HT-29 (cell line): ENCODE measurements around the gene PPP2R2D. TPM values are rescaled to one million over a fixed set of nuclear protein-coding genes. Genes with fewer than 3 reads are reported as not detected.
"Not testable (repeated sequence)": the region's sequence is repeated elsewhere in the genome, so short reads cannot be mapped to it uniquely, and the experiment has no call there.

ENCODE experiments used
- DNase-seq: peaks from one replicate; pipeline ENCODE4 v3.0.0-alpha.2; 2015; ENCODE audit warnings: low spot score
- total RNA-seq: library from RNA; depleted of rRNA; stranded (reverse); fragments of >200 nt; shearing (Covaris generic); gene quantifications from 2 replicates; pipeline ENCODE4 v1.2.3, GENCODE V29; 2014

Gene PPP2R2D
- total RNA-seq, 1 experiment from 2014 or later = 30.3 TPM

GRCh38 chr10:131947631-131948347, 47.0 kb downstream of the PPP2R2D start:
- peak; percentile 82 for DNase-seq

- no peak for DNase-seq
Measured at GRCh38 chr10:131948501-131948900, 47.7 kb downstream of the PPP2R2D start.

GRCh38 chr10:131949041-131949862, 48.4 kb downstream of the PPP2R2D start:
- DNase-seq = no peak

GRCh38 chr10:131949908-131950307, 49.1 kb downstream of the PPP2R2D start:
- DNase-seq = not testable (repeated sequence)

- no peak for DNase-seq
Measured at GRCh38 chr10:131954356-131954965, 53.7 kb downstream of the PPP2R2D start.

GRCh38 chr10:131955591-131956340, 55.0 kb downstream of the PPP2R2D start:
- DNase-seq = no peak

GRCh38 chr10:131959841-131960240, 59.0 kb downstream of the PPP2R2D start:
- no peak for DNase-seq

- DNase-seq = no peak
Measured at GRCh38 chr10:131960631-131961046, 59.8 kb downstream of the PPP2R2D start.

GRCh38 chr10:131961047-131961776, 60.4 kb downstream of the PPP2R2D start:
- no peak for DNase-seq

GRCh38 chr10:131961777-131962662, 61.2 kb downstream of the PPP2R2D start:
- no peak for DNase-seq

GRCh38 chr10:131963350-131963749, 62.5 kb downstream of the PPP2R2D start:
- no peak for DNase-seq

- DNase-seq = no peak
Measured at GRCh38 chr10:131963811-131964210, 63.0 kb downstream of the PPP2R2D start.

- DNase-seq = no peak
Measured at GRCh38 chr10:131964298-131964697, 63.5 kb downstream of the PPP2R2D start.

GRCh38 chr10:131968949-131969348, 68.1 kb downstream of the PPP2R2D start:
- DNase-seq = no peak

- no peak for DNase-seq
Measured at GRCh38 chr10:131970946-131971345, 70.1 kb downstream of the PPP2R2D start.

- no peak for DNase-seq
Measured at GRCh38 chr10:131971591-131971990, 70.8 kb downstream of the PPP2R2D start.

GRCh38 chr10:131972474-131973071, 71.8 kb downstream of the PPP2R2D start:
- peak; percentile 63 for DNase-seq

GRCh38 chr10:131973160-131973951, 72.5 kb downstream of the PPP2R2D start:
- no peak for DNase-seq
